ENCODE results near the gene MAST2. TPM values are rescaled to one million over a fixed set of nuclear protein-coding genes. Genes with fewer than 3 reads are reported as not detected.
A peak's percentile ranks its signal among the peaks of the same experiment; 100 is the strongest.

The MAST2 gene
- total and polyA plus RNA-seq, 2 of the 4 experiments (the other 2 are of a cell fraction): 14.2 to 41.0 TPM

DNA sequence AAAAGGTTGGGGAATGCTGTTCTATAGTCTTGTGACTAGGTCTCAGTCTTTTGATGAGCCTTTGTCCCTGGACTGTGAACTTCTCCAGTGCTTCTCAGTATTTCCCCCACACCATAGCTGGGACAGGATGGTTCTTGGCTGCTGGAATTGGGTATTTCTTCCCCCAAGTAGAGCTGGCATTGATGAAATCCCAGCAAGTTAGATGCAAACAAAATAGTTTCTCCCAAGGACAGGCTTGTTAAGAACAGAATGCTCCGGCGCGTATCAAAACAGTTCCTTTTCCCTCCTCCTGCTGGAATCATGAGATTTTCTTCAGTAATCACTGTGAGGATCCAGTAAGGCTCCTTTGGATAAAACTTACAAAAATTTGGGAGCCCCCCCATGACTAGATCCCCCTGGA, 166.5 kb downstream of the MAST2 start:
- no peak for DNase-seq
- POLR2A ChIA-PET (ENCODE audit: unreplicated experiment): no interaction called here
- Histone ChIP-seq H3K4me1 (ENCODE audit: control insufficient read depth, insufficient read depth, low read length) (peaks cover 2% of the 10 kb centered on the region; the same call in 1 of the 2 replicates), H2AK9ac (replicated peaks; ENCODE audit: low read depth, low read length, poor library complexity) (no peak overlapping the region), H2BK15ac (ENCODE audit: low read depth, low read length) (no peak overlapping the region), H3K23ac (ENCODE audit: low read depth, low read length) (0 out of 2 replicates have a peak overlapping the region, but pooled peaks have one; percentile 19), H3K27ac (ENCODE audit: insufficient read depth, low read length) (no peak overlapping the region), H2AK5ac (ENCODE audit: low read depth, low read length) (peak overlapping the region; percentile 16; the same call in 1 of the 2 replicates), H2BK120ac (ENCODE audit: low read depth, low read length) (no peak overlapping the region; the same call in 1 of the 2 replicates), H4K8ac (ENCODE audit: low read depth in 2 of 2, low read length in 2 of 2) (peak overlapping the region in 1 of 2 experiments; percentile 65; a peak in 2 of 4 replicates), H4K5ac (ENCODE audit: low read depth, low read length) (no peak overlapping the region), H3K79me1 (ENCODE audit: low read depth in 1 of 2, low read length in 2 of 2) (peaks cover 30 to 38% of the 10 kb centered on the region in 2 experiments), H3K27me3 (ENCODE audit: control insufficient read depth, insufficient read depth, low read length) (no peaks in the 10 kb centered on the region), H3K9me3 (ENCODE audit: control insufficient read depth, insufficient read depth, low read length) (no peaks in the 10 kb centered on the region), H3K36me3 (ENCODE audit: control insufficient read depth, insufficient read depth, low read length) (peaks cover 7% of the 10 kb centered on the region; the same call in 1 of the 2 replicates), H3K4me3 (ENCODE audit: insufficient read depth, low read depth, low read length) (no peak overlapping the region), H2BK5ac (ENCODE audit: low read depth, low read length, poor library complexity, severe bottlenecking) (no peak overlapping the region), H3K56ac (ENCODE audit: extremely low read depth, insufficient read depth, low read length) (no peak overlapping the region), H3K4me2 (ENCODE audit: low read depth, low read length) (no peak overlapping the region), H2AFZ (replicated peaks; ENCODE audit: low read length, poor library complexity) (no peak overlapping the region), H3K4ac (ENCODE audit: low read depth, low read length) (peak overlapping the region; percentile 28; the same call in 1 of the 2 replicates), H3K9ac (ENCODE audit: low read depth, low read length) (no peak overlapping the region), H4K91ac (ENCODE audit: insufficient read depth, low read depth, low read length) (no peak overlapping the region), H3K14ac (replicated peaks; ENCODE audit: low read depth, low read length) (0 out of 2 replicates have a peak overlapping the region, but pooled peaks have one; percentile 15), H3K9me1 (ENCODE audit: insufficient read depth, low read length) (peaks cover 13% of the 10 kb centered on the region), H2BK20ac (ENCODE audit: low read depth, low read length) (no peak overlapping the region; the same call in 1 of the 2 replicates), H4K20me1 (ENCODE audit: insufficient read depth, low read length) (no peaks in the 10 kb centered on the region), H3K18ac (ENCODE audit: low read depth, low read length) (no peak overlapping the region)
- dilution Hi-C loops (cut with HindIII; ENCODE audit: low sequenced_read_pairs, unreplicated experiment) (no loop called here), in situ Hi-C loops (cut with MboI; ENCODE audit: low sequenced_read_pairs) (no loop called here), intact Hi-C loops (cut with micrococcal nuclease) (no loop called here)
- peak; percentile 16; the same call in 1 of the 2 replicates for ATAC-seq (ENCODE audit: low read depth)
- CTCF ChIA-PET: no interaction called here
- no CpG with 5 or more reads among the region's 3 CpGs for WGBS, 2 experiments (ENCODE audit: extremely low coverage in 2 of 2, insufficient read length in 1 of 2)
- TF ChIP-seq POLR2A (IDR thresholded peaks at IDR 0.05; ENCODE audit: low read depth, low read length): no peak
- no peak for TF ChIP-seq NFE2L2 (IDR thresholded peaks at IDR 0.05; ENCODE audit: low read depth, low read length)
- no peak for TF ChIP-seq SMC3 (IDR thresholded peaks at IDR 0.05; ENCODE audit: low read depth, low read length)
- no peak for TF ChIP-seq FOS (IDR thresholded peaks at IDR 0.05; ENCODE audit: low read depth, low read length)
- no peak for TF ChIP-seq MAZ (IDR thresholded peaks at IDR 0.05; ENCODE audit: borderline replicate concordance, low read depth, low read length)
- no peak for TF ChIP-seq BHLHE40 (IDR thresholded peaks at IDR 0.05; ENCODE audit: low read depth, low read length)
- TF ChIP-seq CHD1 (IDR thresholded peaks at IDR 0.05; ENCODE audit: low read depth, low read length): no peak
- TF ChIP-seq, protein P1, sequence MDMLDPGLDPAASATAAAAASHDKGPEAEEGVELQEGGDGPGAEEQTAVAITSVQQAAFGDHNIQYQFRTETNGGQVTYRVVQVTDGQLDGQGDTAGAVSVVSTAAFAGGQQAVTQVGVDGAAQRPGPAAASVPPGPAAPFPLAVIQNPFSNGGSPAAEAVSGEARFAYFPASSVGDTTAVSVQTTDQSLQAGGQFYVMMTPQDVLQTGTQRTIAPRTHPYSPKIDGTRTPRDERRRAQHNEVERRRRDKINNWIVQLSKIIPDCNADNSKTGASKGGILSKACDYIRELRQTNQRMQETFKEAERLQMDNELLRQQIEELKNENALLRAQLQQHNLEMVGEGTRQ (IDR thresholded peaks at IDR 0.05; ENCODE audit: low read depth, low read length): no peak
- no peak for TF ChIP-seq RCOR1 (IDR thresholded peaks at IDR 0.05; ENCODE audit: insufficient replicate concordance, low read length)
- TF ChIP-seq, protein P2, sequence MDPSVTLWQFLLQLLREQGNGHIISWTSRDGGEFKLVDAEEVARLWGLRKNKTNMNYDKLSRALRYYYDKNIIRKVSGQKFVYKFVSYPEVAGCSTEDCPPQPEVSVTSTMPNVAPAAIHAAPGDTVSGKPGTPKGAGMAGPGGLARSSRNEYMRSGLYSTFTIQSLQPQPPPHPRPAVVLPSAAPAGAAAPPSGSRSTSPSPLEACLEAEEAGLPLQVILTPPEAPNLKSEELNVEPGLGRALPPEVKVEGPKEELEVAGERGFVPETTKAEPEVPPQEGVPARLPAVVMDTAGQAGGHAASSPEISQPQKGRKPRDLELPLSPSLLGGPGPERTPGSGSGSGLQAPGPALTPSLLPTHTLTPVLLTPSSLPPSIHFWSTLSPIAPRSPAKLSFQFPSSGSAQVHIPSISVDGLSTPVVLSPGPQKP (IDR thresholded peaks at IDR 0.05; ENCODE audit: borderline replicate concordance, low read depth, low read length): no peak
- no peak for TF ChIP-seq MAFK (IDR thresholded peaks at IDR 0.05; ENCODE audit: low read depth, low read length)
- no peak for TF ChIP-seq MXI1 (IDR thresholded peaks at IDR 0.05; ENCODE audit: borderline replicate concordance, low read depth, low read length)
- TF ChIP-seq, protein P3, sequence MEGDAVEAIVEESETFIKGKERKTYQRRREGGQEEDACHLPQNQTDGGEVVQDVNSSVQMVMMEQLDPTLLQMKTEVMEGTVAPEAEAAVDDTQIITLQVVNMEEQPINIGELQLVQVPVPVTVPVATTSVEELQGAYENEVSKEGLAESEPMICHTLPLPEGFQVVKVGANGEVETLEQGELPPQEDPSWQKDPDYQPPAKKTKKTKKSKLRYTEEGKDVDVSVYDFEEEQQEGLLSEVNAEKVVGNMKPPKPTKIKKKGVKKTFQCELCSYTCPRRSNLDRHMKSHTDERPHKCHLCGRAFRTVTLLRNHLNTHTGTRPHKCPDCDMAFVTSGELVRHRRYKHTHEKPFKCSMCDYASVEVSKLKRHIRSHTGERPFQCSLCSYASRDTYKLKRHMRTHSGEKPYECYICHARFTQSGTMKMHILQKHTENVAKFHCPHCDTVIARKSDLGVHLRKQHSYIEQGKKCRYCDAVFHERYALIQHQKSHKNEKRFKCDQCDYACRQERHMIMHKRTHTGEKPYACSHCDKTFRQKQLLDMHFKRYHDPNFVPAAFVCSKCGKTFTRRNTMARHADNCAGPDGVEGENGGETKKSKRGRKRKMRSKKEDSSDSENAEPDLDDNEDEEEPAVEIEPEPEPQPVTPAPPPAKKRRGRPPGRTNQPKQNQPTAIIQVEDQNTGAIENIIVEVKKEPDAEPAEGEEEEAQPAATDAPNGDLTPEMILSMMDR (conservative IDR thresholded peaks at IDR 0.05; ENCODE audit: low read depth, low read length): no peak
- no TSS peak for BruUV-seq (replicated peaks)

Measured in IMR-90 (cell line).